CD14-positive monocyte (primary cell): Measurements from ENCODE around the gene KLHDC9. TPM values are rescaled to one million over a fixed set of nuclear protein-coding genes. Genes with fewer than 3 reads are reported as not detected.

Experiments used
- DNase-seq, 3 donors: peaks; one replicate each; pipeline ENCODE4 v3.0.0-alpha.2; 2011 to 2022
- H2AFZ ChIP-seq: 2 replicates; pipeline ENCODE4 v1.6.0; 2012; ENCODE audit warnings: mild to moderate bottlenecking, low read depth, low read length, inconsistent platforms; ENCODE audit not compliant: insufficient read depth, poor library complexity, severe bottlenecking
- H3K27ac ChIP-seq, 2 donors: 1 replicate in 1 of 2; 2 replicates in 1 of 2; pipeline ENCODE4 v1.5.1; 2012 to 2013; ENCODE audit warnings: low read length in 2 of 2, control low read depth in 1 of 2, inconsistent platforms in 1 of 2, low read depth in 1 of 2, mild to moderate bottlenecking in 1 of 2
- H3K27me3 ChIP-seq, 2 donors: one replicate each; pipeline versions ENCODE4 v1.6.0 to v1.6.1; 2011 to 2013; ENCODE audit warnings: low read length in 2 of 2; ENCODE audit not compliant: control insufficient read depth in 2 of 2, insufficient read depth in 2 of 2
- H3K36me3 ChIP-seq, 2 donors: replicated peaks in 1 of 2; 1 replicate in 1 of 2; 2 replicates in 1 of 2; pipeline versions ENCODE4 v1.5.1 to v1.6.1; 2012 to 2013; ENCODE audit warnings: low read length in 2 of 2, control low read depth in 1 of 2, inconsistent platforms in 1 of 2, mild to moderate bottlenecking in 1 of 2; ENCODE audit not compliant: insufficient read depth in 2 of 2, control insufficient read depth in 1 of 2
- H3K4me1 ChIP-seq, 2 donors: 1 replicate in 1 of 2; 2 replicates in 1 of 2; pipeline versions ENCODE4 v1.5.1 to v1.6.1; 2012 to 2013; ENCODE audit warnings: low read length in 2 of 2, control low read depth in 1 of 2, inconsistent platforms in 1 of 2, mild to moderate bottlenecking in 1 of 2, moderate library complexity in 1 of 2; ENCODE audit not compliant: insufficient read depth in 2 of 2, control insufficient read depth in 1 of 2
- H3K4me2 ChIP-seq: replicated peaks from 2 replicates; pipeline ENCODE3; 2012; ENCODE audit warnings: low read length, moderate library complexity, mild to moderate bottlenecking; ENCODE audit not compliant: poor library complexity, severe bottlenecking; ENCODE audit errors: extremely low read depth
- H3K4me3 ChIP-seq, 3 experiments: fragments of 200-600 bp in 1 of 3; sonication (generic) in 1 of 3; replicated peaks in 1 of 3; 1 replicate in 2 of 3; 2 replicates in 1 of 3; pipeline ENCODE4 v1.5.1; 2011 to 2013; ENCODE audit warnings: low read length in 3 of 3, mild to moderate bottlenecking in 3 of 3, control low read depth in 2 of 3, low read depth in 2 of 3, inconsistent platforms in 1 of 3, moderate library complexity in 1 of 3
- H3K79me2 ChIP-seq: 2 replicates; pipeline ENCODE4 v1.6.0; 2012; ENCODE audit warnings: mild to moderate bottlenecking, control low read depth, inconsistent platforms, low read length, moderate library complexity; ENCODE audit not compliant: insufficient read depth
- H3K9ac ChIP-seq: 2 replicates; pipeline ENCODE4 v1.6.0; 2017; ENCODE audit warnings: low read length, mild to moderate bottlenecking; ENCODE audit not compliant: insufficient read depth, poor library complexity, severe bottlenecking
- H3K9me3 ChIP-seq, 2 donors: replicated peaks in 1 of 2; 1 replicate in 1 of 2; 2 replicates in 1 of 2; pipeline versions ENCODE4 v1.5.1 to v1.6.1; 2012 to 2013; ENCODE audit warnings: low read length in 2 of 2, control low read depth in 1 of 2; ENCODE audit not compliant: control insufficient read depth in 1 of 2, insufficient read depth in 1 of 2
- H4K20me1 ChIP-seq: 2 replicates; pipeline ENCODE4 v1.6.0; 2012; ENCODE audit warnings: mild to moderate bottlenecking, low read length, control low read depth, moderate library complexity; ENCODE audit not compliant: insufficient read depth
- H3K27ac Mint-ChIP-seq, 7 donors: one replicate each; pipeline ENCODE4 v1.8.0; 2020; ENCODE audit warnings: mild to moderate bottlenecking in 7 of 7, mixed read lengths in 7 of 7, moderate library complexity in 6 of 7, inconsistent platforms in 2 of 7
- H3K27me3 Mint-ChIP-seq, 3 donors: one replicate each; pipeline ENCODE4 v1.8.0; 2021 to 2022; ENCODE audit warnings: low read depth in 3 of 3, mild to moderate bottlenecking in 3 of 3, mixed read lengths in 3 of 3, moderate library complexity in 3 of 3, inconsistent platforms in 1 of 3
- H3K36me3 Mint-ChIP-seq, 2 donors: one replicate each; pipeline ENCODE4 v1.8.0; 2020; ENCODE audit warnings: mixed read lengths in 2 of 2, inconsistent platforms in 1 of 2, mild to moderate bottlenecking in 1 of 2
- H3K4me1 Mint-ChIP-seq: one replicate; pipeline ENCODE4 v1.8.0; 2020; ENCODE audit warnings: mild to moderate bottlenecking, mixed read lengths
- H3K4me3 Mint-ChIP-seq, 2 donors: one replicate each; pipeline ENCODE4 v1.8.0; 2020; ENCODE audit warnings: mild to moderate bottlenecking in 2 of 2, mixed read lengths in 2 of 2, moderate library complexity in 1 of 2
- H3K9me3 Mint-ChIP-seq, 7 donors: one replicate each; pipeline ENCODE4 v1.8.0; 2020 to 2022; ENCODE audit warnings: mixed read lengths in 7 of 7, mild to moderate bottlenecking in 6 of 7, moderate library complexity in 6 of 7, inconsistent platforms in 2 of 7
- CTCF ChIP-seq: fragments of 200-600 bp; IDR thresholded peaks from one replicate; pipeline ENCODE4 v1.8.0; 2022; ENCODE audit warnings: antibody characterized with exemption, mild to moderate bottlenecking
- whole genome bisulfite sequencing: methylation state at CpG from one replicate; pipeline ENCODE4 v1.1.5; 2013; ENCODE audit warnings: missing lambda C conversion rate; ENCODE audit not compliant: insufficient coverage; 5-methylcytosine and 5-hydroxymethylcytosine counted together
- intact Hi-C, 2 donors: fragments of 100-400 bp; cut with micrococcal nuclease; formaldehyde crosslinking; loops; one replicate each; pipeline versions ENCODE4 v1.15.0 to v1.15.1; 2023
- polyA plus RNA-seq, 3 donors: library from polyadenylated mRNA; depleted of rRNA in 1 of 3; unstranded in 2 of 3; stranded (reverse) in 1 of 3; fragments of 300-500 nt in 2 of 3; fragments of >200 nt in 1 of 3; fragmentation: Illumina TruSeq in 2 of 3; gene quantifications; 1 replicate in 2 of 3; 2 replicates in 1 of 3; pipeline ENCODE4 v1.2.3, GENCODE V29; 2012 to 2021

The KLHDC9 gene
- polyA plus RNA-seq, 3 donors = 0.08 TPM; not detected in 2

GRCh38 chr1:161082996-161083747, 15.0 kb upstream of the KLHDC9 start:
- DNase-seq = peak; percentile 98 to 99 (median 99)
- no peaks in the 10 kb centered on the region for H3K36me3 ChIP-seq
- Mint-ChIP-seq H3K9me3 (no peaks in the 10 kb centered on the region), H3K36me3 (peaks cover 7 to 15% of the 10 kb centered on the region in 2 donors), H3K27me3 (peaks cover 0 to 3% (median 1%) of the 10 kb centered on the region in 3 donors), H3K27ac (peak overlapping the region; percentile 90 to 98 (median 96)), H3K4me3 (peak overlapping the region; percentile 35 to 41), H3K4me1 (peaks cover 69% of the 10 kb centered on the region)
- no peak for TF ChIP-seq CTCF
- peak overlapping the region; percentile 26 for H2AFZ ChIP-seq
- no peaks in the 10 kb centered on the region for H3K27me3 ChIP-seq
- intact Hi-C loops = loop anchor here in 1 of 2 donors (1.0 to 2.0 kb wide), 2 partner anchors 11 to 14 kb away; no protein-coding TSS in a partner anchor
- 36% methylated on average over 6 of the region's 8 CpGs for WGBS
- peak overlapping the region; percentile 62 to 89 for H3K27ac ChIP-seq
- H4K20me1 ChIP-seq = no peaks in the 10 kb centered on the region
- H3K4me3 ChIP-seq = peak overlapping the region in 1 of 3 experiments; percentile 7
- no peaks in the 10 kb centered on the region for H3K9me3 ChIP-seq
- H3K4me2 ChIP-seq = peak overlapping the region; percentile 29
- H3K79me2 ChIP-seq = no peaks in the 10 kb centered on the region
- peak overlapping the region; percentile 56 for H3K9ac ChIP-seq
- H3K4me1 ChIP-seq = peaks cover 47 to 60% of the 10 kb centered on the region in 2 donors

GRCh38 chr1:161083748-161084596, 14.2 kb upstream of the KLHDC9 start:
- no peaks in the 10 kb centered on the region for H3K79me2 ChIP-seq
- TF ChIP-seq CTCF = no peak
- H3K4me1 Mint-ChIP-seq = peaks cover 77% of the 10 kb centered on the region

More at GRCh38 chr1:161083748-161084596, 14.2 kb upstream of the KLHDC9 start:
- intact Hi-C loops = loop anchor here in 1 of 2 donors (1.0 to 2.0 kb wide), 2 partner anchors 12 to 13 kb away; no protein-coding TSS in a partner anchor
- H3K27me3 ChIP-seq = no peaks in the 10 kb centered on the region
- H3K9me3 ChIP-seq = no peaks in the 10 kb centered on the region
- peak overlapping the region; percentile 90 to 98 (median 96) for H3K27ac Mint-ChIP-seq
- peak overlapping the region; percentile 62 to 89 for H3K27ac ChIP-seq
- H3K4me1 ChIP-seq = peaks cover 55 to 68% of the 10 kb centered on the region in 2 donors
- peak overlapping the region; percentile 26 for H2AFZ ChIP-seq
- no peaks in the 10 kb centered on the region for H4K20me1 ChIP-seq
- peak overlapping the region; percentile 29 for H3K4me2 ChIP-seq
- peak overlapping the region; percentile 49 for H3K9ac ChIP-seq
- no peaks in the 10 kb centered on the region for H3K36me3 ChIP-seq
- peak in 1 of 3 donors; percentile 21 for DNase-seq
- H3K4me3 ChIP-seq = no peak overlapping the region
- peaks cover 0 to 3% (median 1%) of the 10 kb centered on the region in 3 donors for H3K27me3 Mint-ChIP-seq
- H3K9me3 Mint-ChIP-seq = no peaks in the 10 kb centered on the region
- peak overlapping the region; percentile 27 to 57 for H3K4me3 Mint-ChIP-seq
- peaks cover 7 to 15% of the 10 kb centered on the region in 2 donors for H3K36me3 Mint-ChIP-seq
- WGBS = 40% methylated on average over 6 of the region's 10 CpGs
